ENCODE results near the gene OGFOD2. TPM values are rescaled to one million over a fixed set of nuclear protein-coding genes. Genes with fewer than 3 reads are reported as not detected.
A peak's percentile ranks its signal among the peaks of the same experiment; 100 is the strongest.

The OGFOD2 gene
- total RNA-seq, 2 experiments from 2014 or later, result 13.1 to 25.0 TPM

GRCh38 chr12:122981036-122981471 lies 6.0 kb downstream of the OGFOD2 start:
- H3K4me1 ChIP-seq (ENCODE audit: insufficient read depth, low read length, poor library complexity, severe bottlenecking), result peaks cover 54% of the 10 kb centered on the region
- ChIA-PET POLR2A (interaction anchor here (0.6 kb wide), 1 partner anchor 534 kb away, joined by 3 read pairs; no protein-coding TSS in a partner anchor), CTCF (ENCODE audit: unreplicated experiment) (interaction anchor here (0.7 kb wide), 1 partner anchor 22 kb away, joined by 4 read pairs; no protein-coding TSS in a partner anchor)
- no peak for TF ChIP-seq EZH2phosphoT487 (IDR thresholded peaks at IDR 0.05; ENCODE audit: borderline replicate concordance, low read depth, low read length)
- peak; percentile 48; the same call in 1 of the 2 replicates for TF ChIP-seq CTCF (conservative IDR thresholded peaks at IDR 0.05; ENCODE audit: low read length)
- peak; percentile 57 for DNase-seq (ENCODE audit: low spot score)
- intact Hi-C loops (cut with micrococcal nuclease; ENCODE audit: unreplicated experiment), result loop anchor here (1.0 to 5.0 kb wide), 2 partner anchors 76 to 257 kb away; no protein-coding TSS in a partner anchor
- H3K9me3 ChIP-seq (ENCODE audit: low read length), result no peaks in the 10 kb centered on the region
- 0 out of 2 replicates have a peak, but pooled peaks cover under 1% of the 10 kb centered on the region for H4K20me1 ChIP-seq (ENCODE audit: insufficient read depth, low read length)
- peaks cover 56% of the 10 kb centered on the region for H3K36me3 ChIP-seq (ENCODE audit: insufficient read depth, low read length)
- peak overlapping the region; percentile 30; the same call in 1 of the 2 replicates for H2AFZ ChIP-seq (ENCODE audit: low read length)
- peak overlapping the region; percentile 72 for H3K27ac ChIP-seq (ENCODE audit: low read depth, low read length, poor library complexity, severe bottlenecking)
- no peaks in the 10 kb centered on the region for H3K9me2 ChIP-seq (ENCODE audit: insufficient read depth, low read length)
- peak overlapping the region; percentile 95 for H3K4me3 ChIP-seq (ENCODE audit: low read depth, low read length, poor library complexity, severe bottlenecking)
- H3K4me2 ChIP-seq (ENCODE audit: low read length), result peak overlapping the region; percentile 85
- BruUV-seq (replicated peaks), result TSS peak; percentile 58
- peaks cover 21% of the 10 kb centered on the region for H3K79me2 ChIP-seq (ENCODE audit: insufficient read depth, low read depth, low read length)

- no peak for DNase-seq (ENCODE audit: low spot score)
- H3K4me1 ChIP-seq (ENCODE audit: insufficient read depth, low read length, poor library complexity, severe bottlenecking), result peaks cover 47% of the 10 kb centered on the region
- H3K9me3 ChIP-seq (ENCODE audit: low read length), result no peaks in the 10 kb centered on the region
- peak overlapping the region; percentile 72 for H3K27ac ChIP-seq (ENCODE audit: low read depth, low read length, poor library complexity, severe bottlenecking)
- H3K36me3 ChIP-seq (ENCODE audit: insufficient read depth, low read length), result peaks cover 54% of the 10 kb centered on the region
- ChIA-PET POLR2A (interaction anchor here (0.5 kb wide), 1 partner anchor 228 kb away, joined by 3 read pairs; no protein-coding TSS in a partner anchor), CTCF (ENCODE audit: unreplicated experiment) (interaction anchor here (0.7 kb wide), 1 partner anchor 23 kb away, joined by 4 read pairs; no protein-coding TSS in a partner anchor)
- no TSS peak for BruUV-seq (replicated peaks)
- intact Hi-C loops (cut with micrococcal nuclease; ENCODE audit: unreplicated experiment), result loop anchor here (1.0 to 5.0 kb wide), 2 partner anchors 75 to 256 kb away; no protein-coding TSS in a partner anchor
- H3K79me2 ChIP-seq (ENCODE audit: insufficient read depth, low read depth, low read length), result peaks cover 17% of the 10 kb centered on the region; the same call in 1 of the 2 replicates
- peak overlapping the region; percentile 85 for H3K4me2 ChIP-seq (ENCODE audit: low read length)
- peak overlapping the region; percentile 95 for H3K4me3 ChIP-seq (ENCODE audit: low read depth, low read length, poor library complexity, severe bottlenecking)
- H3K9me2 ChIP-seq (ENCODE audit: insufficient read depth, low read length), result no peaks in the 10 kb centered on the region
- no peaks in the 10 kb centered on the region for H4K20me1 ChIP-seq (ENCODE audit: insufficient read depth, low read length)
- no peak overlapping the region for H2AFZ ChIP-seq (ENCODE audit: low read length)
- no peak for TF ChIP-seq EZH2phosphoT487 (IDR thresholded peaks at IDR 0.05; ENCODE audit: borderline replicate concordance, low read depth, low read length)
- no peak for TF ChIP-seq CTCF (conservative IDR thresholded peaks at IDR 0.05; ENCODE audit: low read length)
Observed at GRCh38 chr12:122981587-122982476, 6.8 kb downstream of the OGFOD2 start.
